ENCODE results near the gene TBXT.

- TF ChIP-seq CTCF (IDR thresholded peaks at IDR 0.05) (no peak), EP300 (IDR thresholded peaks at IDR 0.05; ENCODE audit: low read depth) (no peak), POLR2AphosphoS5 (IDR thresholded peaks at IDR 0.05) (no peak), POLR2A (IDR thresholded peaks at IDR 0.05) (no peak)
Measured at GRCh38 chr6:166153966-166154365, 13.7 kb downstream of the TBXT start.

All from transverse colon (tissue), 4 donors.